ENCODE data around the gene FGF23.
"Not testable (repeated sequence)": the region's sequence is repeated elsewhere in the genome, so short reads cannot be mapped to it uniquely, and the experiment has no call there.

The FGF23 gene

GRCh38 chr12:4379405-4379804 lies at the start of gene FGF23:
FGF23 (minus strand) TSS chr12:4379712; CDS start chr12:4379582, 130 bp downstream.
- DNase-seq, result no peak

GRCh38 chr12:4424422-4424821 lies 44.9 kb upstream of the FGF23 start:
- no peak for DNase-seq

- no peak for DNase-seq
Observed at GRCh38 chr12:4423528-4424195, 44.1 kb upstream of the FGF23 start.

GRCh38 chr12:4422985-4423384 lies 43.5 kb upstream of the FGF23 start:
- no peak for DNase-seq

- DNase-seq, result peak; percentile 8 to 49
Observed at GRCh38 chr12:4421590-4422031, 42.1 kb upstream of the FGF23 start.

GRCh38 chr12:4420138-4420670 lies 40.7 kb upstream of the FGF23 start:
- DNase-seq, result no peak

- DNase-seq, result no peak
Observed at GRCh38 chr12:4418913-4419312, 39.4 kb upstream of the FGF23 start.

GRCh38 chr12:4417936-4418335 lies 38.4 kb upstream of the FGF23 start:
- no peak for DNase-seq

- DNase-seq, result no peak
Observed at GRCh38 chr12:4417455-4417854, 37.9 kb upstream of the FGF23 start.

GRCh38 chr12:4416276-4416675 lies 36.8 kb upstream of the FGF23 start:
- no peak for DNase-seq

GRCh38 chr12:4412465-4412864 lies 33.0 kb upstream of the FGF23 start:
- no peak for DNase-seq

- no peak for DNase-seq
Observed at GRCh38 chr12:4412056-4412455, 32.5 kb upstream of the FGF23 start.

- no peak for DNase-seq
Observed at GRCh38 chr12:4407136-4407535, 27.6 kb upstream of the FGF23 start.

GRCh38 chr12:4404877-4405637 lies 25.5 kb upstream of the FGF23 start:
- not testable (repeated sequence) for DNase-seq

GRCh38 chr12:4402996-4403395 lies 23.5 kb upstream of the FGF23 start:
- no peak for DNase-seq

- DNase-seq, result no peak
Observed at GRCh38 chr12:4401117-4401516, 21.6 kb upstream of the FGF23 start.

- DNase-seq, result no peak
Observed at GRCh38 chr12:4395818-4396217, 16.3 kb upstream of the FGF23 start.

- no peak for DNase-seq
Observed at GRCh38 chr12:4393211-4393610, 13.7 kb upstream of the FGF23 start.

- no peak for DNase-seq
Observed at GRCh38 chr12:4392223-4392742, 12.8 kb upstream of the FGF23 start.

- no peak for DNase-seq
Observed at GRCh38 chr12:4388662-4389061, 9.2 kb upstream of the FGF23 start.

GRCh38 chr12:4388032-4388431 lies 8.5 kb upstream of the FGF23 start:
- no peak for DNase-seq

GRCh38 chr12:4387607-4388006 lies 8.1 kb upstream of the FGF23 start:
- DNase-seq, result no peak

GRCh38 chr12:4386801-4387200 lies 7.3 kb upstream of the FGF23 start:
- no peak for DNase-seq

- DNase-seq, result peak in 1 of 2 experiments; percentile 5
Observed at GRCh38 chr12:4383304-4383865, 3.9 kb upstream of the FGF23 start.
